ENCODE results near the gene RAD51B.

The RAD51B gene

GRCh38 chr14:68464711-68465110, 645.1 kb downstream of the RAD51B start:
- DNase-seq (ENCODE audit: low read depth) = peak; percentile 96

GRCh38 chr14:68466491-68466977, 647.0 kb downstream of the RAD51B start:
- peak; percentile 94 for DNase-seq (ENCODE audit: low read depth)

- no peak for DNase-seq (ENCODE audit: low read depth)
Observed at GRCh38 chr14:68467425-68467824, 647.8 kb downstream of the RAD51B start.

GRCh38 chr14:68468437-68469207, 649.0 kb downstream of the RAD51B start:
- peak; percentile 95 for DNase-seq (ENCODE audit: low read depth)

GRCh38 chr14:68469208-68469713, 649.7 kb downstream of the RAD51B start:
- no peak for DNase-seq (ENCODE audit: low read depth)

GRCh38 chr14:68470361-68470760, 650.8 kb downstream of the RAD51B start:
- DNase-seq (ENCODE audit: low read depth) = peak; percentile 36

GRCh38 chr14:68471029-68471963, 651.7 kb downstream of the RAD51B start:
- DNase-seq (ENCODE audit: low read depth) = no peak

- DNase-seq (ENCODE audit: low read depth) = no peak
Observed at GRCh38 chr14:68471964-68472508, 652.5 kb downstream of the RAD51B start.

- no peak for DNase-seq (ENCODE audit: low read depth)
Observed at GRCh38 chr14:68473069-68473468, 653.5 kb downstream of the RAD51B start.

- DNase-seq (ENCODE audit: low read depth) = peak; percentile 29
Observed at GRCh38 chr14:68473794-68474193, 654.2 kb downstream of the RAD51B start.

- DNase-seq (ENCODE audit: low read depth) = no peak
Observed at GRCh38 chr14:68474741-68475140, 655.2 kb downstream of the RAD51B start.

GRCh38 chr14:68475802-68476201, 656.2 kb downstream of the RAD51B start:
- no peak for DNase-seq (ENCODE audit: low read depth)

GRCh38 chr14:68476212-68477109, 656.9 kb downstream of the RAD51B start:
- DNase-seq (ENCODE audit: low read depth) = peak; percentile 95

GRCh38 chr14:68477110-68477455, 657.5 kb downstream of the RAD51B start:
- no peak for DNase-seq (ENCODE audit: low read depth)

GRCh38 chr14:68477461-68478085, 658.0 kb downstream of the RAD51B start:
- no peak for DNase-seq (ENCODE audit: low read depth)

GRCh38 chr14:68479247-68479646, 659.7 kb downstream of the RAD51B start:
- no peak for DNase-seq (ENCODE audit: low read depth)

GRCh38 chr14:68482018-68482417, 662.4 kb downstream of the RAD51B start:
- DNase-seq (ENCODE audit: low read depth) = no peak

GRCh38 chr14:68482772-68483395, 663.3 kb downstream of the RAD51B start:
- DNase-seq (ENCODE audit: low read depth) = no peak

- DNase-seq (ENCODE audit: low read depth) = no peak
Observed at GRCh38 chr14:68486033-68486732, 666.6 kb downstream of the RAD51B start.

- no peak for DNase-seq (ENCODE audit: low read depth)
Observed at GRCh38 chr14:68486809-68487208, 667.2 kb downstream of the RAD51B start.
